ENCODE results near the gene TM4SF20.

TM4SF20 gene

DNA sequence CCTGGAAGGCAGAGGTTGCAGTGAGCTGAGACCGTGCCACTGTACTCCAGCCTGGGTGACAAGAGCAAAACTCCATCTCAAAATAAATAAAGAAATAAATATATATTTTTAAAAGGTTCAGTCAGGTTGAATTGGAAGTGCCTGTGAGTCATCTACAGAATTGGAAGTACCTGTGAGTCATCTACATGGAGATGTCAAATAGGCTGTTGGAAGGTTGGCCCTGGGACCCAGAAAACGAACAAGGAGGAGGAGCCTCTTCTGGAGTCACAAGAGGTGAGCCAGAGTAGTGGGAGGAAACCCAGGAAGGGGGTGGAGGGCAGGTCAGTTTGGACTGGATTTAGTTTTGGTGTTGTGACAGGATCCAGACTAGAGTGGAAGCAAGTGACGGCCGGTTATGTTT, 23.9 kb upstream of the TM4SF20 start:
- Histone ChIP-seq H3K4me1 (ENCODE audit: insufficient read depth, low read length, severe bottlenecking) (no peaks in the 10 kb centered on the region), H3F3A (ENCODE audit: insufficient read depth, low read length) (no peaks in the 10 kb centered on the region), H3K9me3 (ENCODE audit: low read length) (no peaks in the 10 kb centered on the region), H2AFZ (ENCODE audit: low read length) (no peak overlapping the region), H4K20me1 (ENCODE audit: insufficient read depth, low read length) (no peaks in the 10 kb centered on the region), H3K36me3 (ENCODE audit: insufficient read depth, low read length) (no peaks in the 10 kb centered on the region), H3K4me3 (ENCODE audit: low read depth, low read length, poor library complexity, severe bottlenecking) (no peak overlapping the region), H3K9me2 (ENCODE audit: low read depth, low read length) (no peaks in the 10 kb centered on the region), H3K27ac (ENCODE audit: low read depth, low read length, poor library complexity, severe bottlenecking) (no peak overlapping the region), H3K9ac (ENCODE audit: low read length) (no peak overlapping the region), H3K79me2 (ENCODE audit: insufficient read depth, low read length) (no peaks in the 10 kb centered on the region), H3K27me3 (ENCODE audit: insufficient read depth, low read length) (no peaks in the 10 kb centered on the region; the same call in 1 of the 2 replicates), H3K4me2 (ENCODE audit: low read length) (no peak overlapping the region)
- TF ChIP-seq EZH2 (IDR thresholded peaks at IDR 0.05; ENCODE audit: borderline replicate concordance, low read length), result no peak
- TF ChIP-seq, protein P1, sequence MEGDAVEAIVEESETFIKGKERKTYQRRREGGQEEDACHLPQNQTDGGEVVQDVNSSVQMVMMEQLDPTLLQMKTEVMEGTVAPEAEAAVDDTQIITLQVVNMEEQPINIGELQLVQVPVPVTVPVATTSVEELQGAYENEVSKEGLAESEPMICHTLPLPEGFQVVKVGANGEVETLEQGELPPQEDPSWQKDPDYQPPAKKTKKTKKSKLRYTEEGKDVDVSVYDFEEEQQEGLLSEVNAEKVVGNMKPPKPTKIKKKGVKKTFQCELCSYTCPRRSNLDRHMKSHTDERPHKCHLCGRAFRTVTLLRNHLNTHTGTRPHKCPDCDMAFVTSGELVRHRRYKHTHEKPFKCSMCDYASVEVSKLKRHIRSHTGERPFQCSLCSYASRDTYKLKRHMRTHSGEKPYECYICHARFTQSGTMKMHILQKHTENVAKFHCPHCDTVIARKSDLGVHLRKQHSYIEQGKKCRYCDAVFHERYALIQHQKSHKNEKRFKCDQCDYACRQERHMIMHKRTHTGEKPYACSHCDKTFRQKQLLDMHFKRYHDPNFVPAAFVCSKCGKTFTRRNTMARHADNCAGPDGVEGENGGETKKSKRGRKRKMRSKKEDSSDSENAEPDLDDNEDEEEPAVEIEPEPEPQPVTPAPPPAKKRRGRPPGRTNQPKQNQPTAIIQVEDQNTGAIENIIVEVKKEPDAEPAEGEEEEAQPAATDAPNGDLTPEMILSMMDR (IDR thresholded peaks at IDR 0.05; ENCODE audit: low read length), result no peak

DNA sequence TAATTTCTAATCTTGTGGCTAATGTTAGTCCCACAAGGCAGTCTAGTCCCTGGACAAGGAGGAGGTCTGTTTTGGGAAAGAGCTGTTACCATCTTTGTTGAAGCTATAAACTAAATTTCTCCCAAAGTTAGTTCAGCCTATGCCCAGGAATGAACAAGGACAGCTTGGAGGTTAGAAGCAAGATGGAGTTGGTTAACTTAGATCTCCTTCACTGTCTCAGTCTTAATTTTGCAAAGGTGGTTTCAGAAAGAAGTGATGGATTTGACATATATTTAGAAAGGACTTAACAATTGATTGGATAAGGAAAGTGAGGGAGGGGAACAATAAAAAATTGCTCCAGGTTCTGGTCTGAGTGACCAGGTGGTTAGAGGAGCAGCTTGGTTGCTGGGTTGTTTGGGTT, 23.2 kb upstream of the TM4SF20 start:
- no peak overlapping the region for H3K4me3 ChIP-seq (ENCODE audit: low read depth, low read length, poor library complexity, severe bottlenecking)
- no peaks in the 10 kb centered on the region for H3K27me3 ChIP-seq (ENCODE audit: insufficient read depth, low read length)
- H4K20me1 ChIP-seq (ENCODE audit: insufficient read depth, low read length), result no peaks in the 10 kb centered on the region
- no peak overlapping the region for H3K27ac ChIP-seq (ENCODE audit: low read depth, low read length, poor library complexity, severe bottlenecking)
- no peak overlapping the region for H3K9ac ChIP-seq (ENCODE audit: low read length)
- H3K36me3 ChIP-seq (ENCODE audit: insufficient read depth, low read length), result no peaks in the 10 kb centered on the region
- H2AFZ ChIP-seq (ENCODE audit: low read length), result no peak overlapping the region
- no peaks in the 10 kb centered on the region for H3K79me2 ChIP-seq (ENCODE audit: insufficient read depth, low read length)
- no peaks in the 10 kb centered on the region for H3F3A ChIP-seq (ENCODE audit: insufficient read depth, low read length)
- H3K4me2 ChIP-seq (ENCODE audit: low read length), result no peak overlapping the region
- no peaks in the 10 kb centered on the region for H3K4me1 ChIP-seq (ENCODE audit: insufficient read depth, low read length, severe bottlenecking)
- TF ChIP-seq, protein P1 (IDR thresholded peaks at IDR 0.05; ENCODE audit: low read length), result no peak
- TF ChIP-seq EZH2 (IDR thresholded peaks at IDR 0.05; ENCODE audit: borderline replicate concordance, low read length), result no peak
- H3K9me2 ChIP-seq (ENCODE audit: low read depth, low read length), result no peaks in the 10 kb centered on the region
- no peaks in the 10 kb centered on the region for H3K9me3 ChIP-seq (ENCODE audit: low read length)

DNA sequence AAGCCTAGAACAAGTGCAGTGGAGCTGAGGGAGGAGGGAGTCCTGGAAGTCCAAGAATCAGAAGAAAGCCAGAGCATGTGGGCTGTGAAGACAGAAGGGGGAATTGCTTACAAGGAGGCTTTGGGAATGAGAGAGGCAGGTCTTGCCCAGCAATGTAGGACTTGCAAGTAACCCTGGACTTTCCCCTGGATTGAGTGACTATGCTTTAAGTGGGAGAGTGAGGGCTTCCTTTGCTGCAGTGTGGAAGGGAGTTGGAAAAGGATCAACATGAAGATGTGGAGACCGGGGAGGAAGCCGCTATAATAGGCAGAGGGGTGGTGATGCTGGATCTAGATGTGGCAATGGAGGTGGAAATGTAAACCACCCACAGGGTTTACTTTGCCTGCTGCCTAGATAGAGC, 22.4 kb upstream of the TM4SF20 start:
- Histone ChIP-seq H3K4me3 (ENCODE audit: low read depth, low read length, poor library complexity, severe bottlenecking) (no peak overlapping the region), H3K4me1 (ENCODE audit: insufficient read depth, low read length, severe bottlenecking) (no peaks in the 10 kb centered on the region), H3F3A (ENCODE audit: insufficient read depth, low read length) (no peaks in the 10 kb centered on the region), H3K27ac (ENCODE audit: low read depth, low read length, poor library complexity, severe bottlenecking) (no peak overlapping the region), H3K36me3 (ENCODE audit: insufficient read depth, low read length) (no peaks in the 10 kb centered on the region), H3K4me2 (ENCODE audit: low read length) (no peak overlapping the region), H4K20me1 (ENCODE audit: insufficient read depth, low read length) (no peaks in the 10 kb centered on the region), H2AFZ (ENCODE audit: low read length) (no peak overlapping the region), H3K79me2 (ENCODE audit: insufficient read depth, low read length) (no peaks in the 10 kb centered on the region), H3K9ac (ENCODE audit: low read length) (no peak overlapping the region), H3K27me3 (ENCODE audit: insufficient read depth, low read length) (no peaks in the 10 kb centered on the region), H3K9me2 (ENCODE audit: low read depth, low read length) (no peaks in the 10 kb centered on the region), H3K9me3 (ENCODE audit: low read length) (no peaks in the 10 kb centered on the region)
- TF ChIP-seq, protein P1 (IDR thresholded peaks at IDR 0.05; ENCODE audit: low read length), result no peak
- no peak for TF ChIP-seq EZH2 (IDR thresholded peaks at IDR 0.05; ENCODE audit: borderline replicate concordance, low read length)
